Loucy (cell line): Measurements from ENCODE around the gene TUBB2B.
"Not testable (repeated sequence)": the region's sequence is repeated elsewhere in the genome, so short reads cannot be mapped to it uniquely, and the experiment has no call there.

Source experiments
- H2AFZ ChIP-seq: fragments of 200-600 bp; sonication (generic); 2 replicates; pipeline ENCODE4 v1.6.0; 2016; ENCODE audit warnings: antibody characterized with exemption, mild to moderate bottlenecking, low read length, moderate library complexity
- H3F3A ChIP-seq: fragments of 200-600 bp; 2 replicates; pipeline ENCODE4 v1.6.0; 2016; ENCODE audit warnings: antibody characterized with exemption, low read depth, mild to moderate bottlenecking
- H3K27me3 ChIP-seq: fragments of 200-600 bp; sonication (generic); 2 replicates; pipeline ENCODE4 v1.6.1; 2014; ENCODE audit warnings: low read length, mild to moderate bottlenecking; ENCODE audit not compliant: insufficient read depth, poor library complexity, severe bottlenecking
- H3K36me3 ChIP-seq: fragments of 200-600 bp; sonication (generic); 2 replicates; pipeline ENCODE4 v1.6.1; 2016; ENCODE audit warnings: low read length; ENCODE audit not compliant: insufficient read depth
- H3K4me1 ChIP-seq: fragments of 200-600 bp; sonication (generic); 2 replicates; pipeline ENCODE4 v1.5.1; 2014; ENCODE audit warnings: low read length, mild to moderate bottlenecking; ENCODE audit not compliant: insufficient read depth, poor library complexity, severe bottlenecking
- H3K4me2 ChIP-seq: fragments of 200-600 bp; sonication (generic); 2 replicates; pipeline ENCODE4 v1.6.0; 2014; ENCODE audit warnings: antibody characterized with exemption, low read length, low read depth, mild to moderate bottlenecking; ENCODE audit not compliant: poor library complexity, severe bottlenecking
- H3K4me3 ChIP-seq: fragments of 200-600 bp; sonication (generic); 2 replicates; pipeline ENCODE4 v1.5.1; 2014; ENCODE audit warnings: low read length, mild to moderate bottlenecking, mixed read lengths; ENCODE audit not compliant: poor library complexity, severe bottlenecking
- H3K79me2 ChIP-seq: fragments of 200-600 bp; sonication (generic); 2 replicates; pipeline ENCODE4 v1.6.1; 2014; ENCODE audit warnings: low read length; ENCODE audit not compliant: insufficient read depth
- H3K9ac ChIP-seq: fragments of 200-600 bp; sonication (generic); 2 replicates; pipeline ENCODE4 v1.6.0; 2014; ENCODE audit warnings: mild to moderate bottlenecking, low read depth, low read length, moderate library complexity; ENCODE audit not compliant: poor library complexity, severe bottlenecking
- H3K9me2 ChIP-seq: fragments of 200-600 bp; sonication (generic); replicated peaks from 2 replicates; pipeline ENCODE4 v1.6.1; 2016; ENCODE audit warnings: low read depth, low read length, mixed read lengths
- H3K9me3 ChIP-seq: fragments of 200-600 bp; sonication (generic); 2 replicates; pipeline ENCODE4 v1.6.1; 2014; ENCODE audit warnings: mild to moderate bottlenecking, antibody characterized with exemption, low read length, low read depth; ENCODE audit not compliant: insufficient read depth
- H4K20me1 ChIP-seq: fragments of 200-600 bp; sonication (generic); 2 replicates; pipeline ENCODE4 v1.6.0; 2014; ENCODE audit warnings: antibody characterized with exemption, low read length, mild to moderate bottlenecking; ENCODE audit not compliant: insufficient read depth, poor library complexity, severe bottlenecking
- CTCF ChIP-seq: fragments of 200-600 bp; sonication (generic); conservative IDR thresholded peaks from 2 replicates; pipeline ENCODE4 v1.5.1; 2014; ENCODE audit warnings: mild to moderate bottlenecking, antibody characterized with exemption, low read length
- EZH2phosphoT487 ChIP-seq: fragments of 200-600 bp; IDR thresholded peaks from 2 replicates; pipeline ENCODE4 v1.6.1; 2018; ENCODE audit warnings: antibody characterized with exemption, mild to moderate bottlenecking, moderate library complexity, borderline replicate concordance

Gene TUBB2B

GRCh38 chr6:3200682-3201081 lies 26.8 kb downstream of the TUBB2B start:
- H3K9me2 ChIP-seq, result no peaks in the 10 kb centered on the region
- no peaks in the 10 kb centered on the region for H4K20me1 ChIP-seq
- H3K4me3 ChIP-seq, result no peak overlapping the region
- no peaks in the 10 kb centered on the region for H3K79me2 ChIP-seq
- no peak overlapping the region for H3K4me2 ChIP-seq
- no peaks in the 10 kb centered on the region for H3K27me3 ChIP-seq
- TF ChIP-seq EZH2phosphoT487 (no peak), CTCF (no peak)
- no peaks in the 10 kb centered on the region for H3K4me1 ChIP-seq
- H3K9ac ChIP-seq, result no peak overlapping the region
- no peak overlapping the region for H2AFZ ChIP-seq
- no peaks in the 10 kb centered on the region for H3K36me3 ChIP-seq
- no peaks in the 10 kb centered on the region for H3F3A ChIP-seq
- no peaks in the 10 kb centered on the region for H3K9me3 ChIP-seq

GRCh38 chr6:3199382-3199781 lies 28.1 kb downstream of the TUBB2B start:
- no peak overlapping the region for H3K4me3 ChIP-seq
- no peaks in the 10 kb centered on the region for H3K9me2 ChIP-seq
- no peak overlapping the region for H3K4me2 ChIP-seq
- H3K36me3 ChIP-seq, result no peaks in the 10 kb centered on the region
- H3K79me2 ChIP-seq, result no peaks in the 10 kb centered on the region
- no peaks in the 10 kb centered on the region for H3K27me3 ChIP-seq
- H3F3A ChIP-seq, result no peaks in the 10 kb centered on the region
- no peak overlapping the region for H2AFZ ChIP-seq
- peaks cover 5% of the 10 kb centered on the region for H3K4me1 ChIP-seq
- H3K9ac ChIP-seq, result no peak overlapping the region
- no peak for TF ChIP-seq EZH2phosphoT487
- no peak for TF ChIP-seq CTCF
- H4K20me1 ChIP-seq, result no peaks in the 10 kb centered on the region
- H3K9me3 ChIP-seq, result no peaks in the 10 kb centered on the region

- H3F3A ChIP-seq, H3K9me2 ChIP-seq, H3K79me2 ChIP-seq, H3K27me3 ChIP-seq, H3K9ac ChIP-seq, H3K36me3 ChIP-seq, H3K9me3 ChIP-seq, H3K4me1 ChIP-seq, H4K20me1 ChIP-seq, H3K4me2 ChIP-seq, H3K4me3 ChIP-seq, H2AFZ ChIP-seq: not testable (repeated sequence)
Observed at GRCh38 chr6:3197734-3198133, 29.7 kb downstream of the TUBB2B start.

- no peak overlapping the region for H2AFZ ChIP-seq
- H3K79me2 ChIP-seq, result no peaks in the 10 kb centered on the region
- H4K20me1 ChIP-seq, result no peaks in the 10 kb centered on the region
- no peak overlapping the region for H3K4me2 ChIP-seq
- peaks cover 5% of the 10 kb centered on the region for H3K4me1 ChIP-seq
- no peaks in the 10 kb centered on the region for H3K9me3 ChIP-seq
- H3K27me3 ChIP-seq, result no peaks in the 10 kb centered on the region
- no peaks in the 10 kb centered on the region for H3K9me2 ChIP-seq
- H3F3A ChIP-seq, result no peaks in the 10 kb centered on the region
- no peaks in the 10 kb centered on the region for H3K36me3 ChIP-seq
- H3K9ac ChIP-seq, result no peak overlapping the region
- H3K4me3 ChIP-seq, result no peak overlapping the region
- TF ChIP-seq CTCF (no peak), EZH2phosphoT487 (no peak)
Observed at GRCh38 chr6:3196770-3197169, 30.7 kb downstream of the TUBB2B start.
